ENCODE measurements around the gene DAPK2.

DNA sequence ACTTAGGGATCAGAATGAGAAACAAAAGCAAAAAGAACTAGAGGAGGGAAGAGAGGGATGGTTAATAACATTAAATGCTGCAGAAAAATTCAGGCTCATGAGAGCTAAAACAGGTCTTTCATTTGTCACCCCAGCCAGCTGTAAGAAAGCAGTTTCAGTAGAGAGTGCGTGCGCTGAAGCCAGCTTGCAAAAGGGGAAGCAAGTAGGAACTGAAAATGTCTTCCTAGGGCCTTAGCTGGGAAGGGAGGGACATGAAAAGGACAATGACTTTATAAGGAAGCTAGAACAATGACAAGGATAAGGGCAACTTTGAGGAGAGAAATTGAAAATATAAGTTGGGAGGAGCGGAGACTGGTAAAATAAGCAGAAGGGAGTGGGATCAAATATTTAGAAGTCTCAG, 44.2 kb upstream of the DAPK2 start:
- no peak for TF ChIP-seq CTCF (IDR thresholded peaks at IDR 0.05)
- no peak for TF ChIP-seq SMC3 (IDR thresholded peaks at IDR 0.05; ENCODE audit: low read depth, low read length)
- TF ChIP-seq ELF1 (IDR thresholded peaks at IDR 0.05) = no peak
- no peak for TF ChIP-seq EP300 (IDR thresholded peaks at IDR 0.05; ENCODE audit: borderline replicate concordance in 1 of 2, low read depth in 1 of 2, low read length in 1 of 2)
- TF ChIP-seq ZBTB33 (IDR thresholded peaks at IDR 0.05; ENCODE audit: borderline replicate concordance, low read depth) = no peak

Data from SK-N-SH (cell line).